ENCODE results near the gene BPIFB6. TPM values are rescaled to one million over a fixed set of nuclear protein-coding genes. Genes with fewer than 3 reads are reported as not detected.

The BPIFB6 gene
- total RNA-seq, 1 donor from 2014 or later, result not detected

DNA sequence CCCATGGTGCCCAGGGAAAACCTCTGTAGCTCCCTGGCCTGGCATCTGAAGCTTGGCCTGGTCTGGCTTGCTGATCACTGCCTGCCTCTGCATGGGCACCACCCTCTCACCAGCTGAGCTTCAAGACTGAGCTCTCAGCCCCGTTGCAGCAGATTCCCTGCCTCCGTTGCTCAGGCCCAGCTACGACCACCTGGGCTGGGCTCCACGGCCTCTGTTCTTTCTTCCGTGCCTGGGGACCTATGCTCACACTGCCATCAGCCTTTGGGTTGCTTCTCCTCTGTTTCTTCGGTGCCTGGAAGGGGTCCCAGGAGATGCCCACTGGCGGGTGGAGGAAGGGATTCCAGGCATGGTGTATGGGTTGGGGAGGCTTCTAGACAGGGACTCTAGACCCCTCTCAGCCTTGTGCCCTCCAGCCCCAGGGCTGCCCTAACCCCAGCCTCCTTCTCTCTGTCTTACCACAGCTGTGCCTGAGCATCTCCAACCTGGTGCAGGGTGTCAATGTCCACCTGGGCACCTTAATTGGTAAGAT is 14.8 kb upstream of the BPIFB6 start:
- DNase-seq, result no peak

DNA sequence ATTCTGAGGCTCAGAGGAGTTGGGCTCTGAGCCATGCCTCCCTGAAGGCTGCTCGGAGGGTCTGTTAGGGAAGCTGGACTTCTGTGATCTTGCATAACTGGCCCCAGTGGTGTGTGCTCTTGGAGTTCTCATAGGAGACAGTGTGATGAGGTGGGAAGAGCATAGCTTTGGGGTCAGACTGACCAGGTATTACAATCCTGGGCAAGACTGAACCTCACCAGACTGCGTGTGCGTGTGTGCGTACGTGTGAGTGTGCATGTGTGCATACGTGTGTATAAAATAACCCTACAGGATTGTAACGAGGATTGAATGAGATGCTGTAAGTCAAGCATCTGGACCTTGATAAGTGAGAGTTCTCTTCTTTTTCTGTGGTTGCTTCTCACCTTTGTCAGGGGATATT is 13.9 kb upstream of the BPIFB6 start:
- no peak for DNase-seq

DNA sequence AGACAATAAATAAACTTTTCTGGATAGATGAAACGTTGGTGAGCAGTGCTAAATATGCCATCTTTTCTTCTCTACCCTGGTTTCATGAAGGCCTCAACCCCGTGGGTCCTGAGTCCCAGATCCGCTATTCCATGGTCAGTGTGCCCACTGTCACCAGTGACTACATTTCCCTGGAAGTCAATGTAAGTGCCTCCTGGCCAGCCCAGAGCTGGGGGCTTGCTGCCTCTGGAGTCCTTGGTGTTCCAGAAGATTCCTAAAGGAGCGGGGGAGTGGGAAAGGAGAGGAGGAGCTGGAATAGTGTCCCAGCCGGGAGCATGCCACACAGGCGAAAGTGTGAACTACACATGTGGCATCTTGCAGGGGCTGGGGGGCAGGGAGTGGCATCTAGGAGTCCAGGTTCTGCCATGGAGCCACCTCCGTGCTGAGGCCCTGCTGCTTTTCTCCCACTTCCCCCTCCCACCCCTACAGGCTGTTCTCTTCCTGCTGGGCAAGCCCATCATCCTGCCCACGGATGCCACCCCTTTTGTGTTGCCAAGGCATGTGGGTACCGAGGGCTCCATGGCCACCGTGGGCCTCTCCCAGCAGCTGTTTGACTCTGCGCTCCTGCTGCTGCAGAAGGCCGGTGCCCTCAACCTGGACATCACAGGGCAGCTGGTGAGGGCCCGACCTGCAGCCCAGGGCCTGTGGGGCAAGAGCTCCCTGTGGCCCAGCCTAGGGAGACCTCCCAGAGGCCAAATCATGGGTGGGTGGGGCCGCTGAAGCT is 13.1 kb upstream of the BPIFB6 start:
- DNase-seq, result no peak

DNA sequence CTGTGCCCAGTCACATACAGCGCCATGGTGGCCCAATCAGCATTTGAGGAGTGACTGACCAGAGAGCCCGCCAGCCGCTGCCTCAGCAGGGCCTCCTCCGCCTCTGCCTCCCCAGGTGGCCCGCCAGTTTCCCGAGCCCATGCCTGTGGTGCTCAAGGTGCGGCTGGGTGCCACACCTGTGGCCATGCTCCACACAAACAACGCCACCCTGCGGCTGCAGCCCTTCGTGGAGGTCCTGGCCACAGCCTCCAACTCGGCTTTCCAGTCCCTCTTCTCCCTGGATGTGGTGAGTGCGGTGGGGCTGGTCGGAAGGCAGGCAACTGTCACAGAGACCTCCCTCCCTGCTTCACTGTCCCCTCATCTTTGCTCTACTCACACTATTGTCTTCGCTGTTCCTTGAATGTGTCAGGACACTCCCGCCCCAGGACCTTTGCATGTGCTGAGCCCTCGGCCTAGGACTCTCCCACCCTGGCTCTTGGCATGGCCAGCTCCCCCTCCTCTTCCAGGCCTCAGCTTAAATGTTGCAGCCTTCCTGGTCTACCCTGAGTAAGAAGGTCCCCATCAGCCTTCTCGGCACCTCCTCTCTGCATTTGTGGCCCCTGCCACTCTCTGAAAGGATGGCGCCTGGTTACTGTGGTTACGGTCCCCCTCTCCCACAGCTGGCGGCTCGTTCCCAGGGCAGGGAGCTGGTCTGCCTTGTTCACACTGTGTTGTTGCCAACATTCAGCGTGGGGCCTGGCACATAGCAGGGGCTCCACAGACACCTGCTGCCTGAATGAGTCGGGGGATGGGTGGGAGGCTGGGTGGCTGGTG is 11.8 kb upstream of the BPIFB6 start:
- no peak for DNase-seq

DNA sequence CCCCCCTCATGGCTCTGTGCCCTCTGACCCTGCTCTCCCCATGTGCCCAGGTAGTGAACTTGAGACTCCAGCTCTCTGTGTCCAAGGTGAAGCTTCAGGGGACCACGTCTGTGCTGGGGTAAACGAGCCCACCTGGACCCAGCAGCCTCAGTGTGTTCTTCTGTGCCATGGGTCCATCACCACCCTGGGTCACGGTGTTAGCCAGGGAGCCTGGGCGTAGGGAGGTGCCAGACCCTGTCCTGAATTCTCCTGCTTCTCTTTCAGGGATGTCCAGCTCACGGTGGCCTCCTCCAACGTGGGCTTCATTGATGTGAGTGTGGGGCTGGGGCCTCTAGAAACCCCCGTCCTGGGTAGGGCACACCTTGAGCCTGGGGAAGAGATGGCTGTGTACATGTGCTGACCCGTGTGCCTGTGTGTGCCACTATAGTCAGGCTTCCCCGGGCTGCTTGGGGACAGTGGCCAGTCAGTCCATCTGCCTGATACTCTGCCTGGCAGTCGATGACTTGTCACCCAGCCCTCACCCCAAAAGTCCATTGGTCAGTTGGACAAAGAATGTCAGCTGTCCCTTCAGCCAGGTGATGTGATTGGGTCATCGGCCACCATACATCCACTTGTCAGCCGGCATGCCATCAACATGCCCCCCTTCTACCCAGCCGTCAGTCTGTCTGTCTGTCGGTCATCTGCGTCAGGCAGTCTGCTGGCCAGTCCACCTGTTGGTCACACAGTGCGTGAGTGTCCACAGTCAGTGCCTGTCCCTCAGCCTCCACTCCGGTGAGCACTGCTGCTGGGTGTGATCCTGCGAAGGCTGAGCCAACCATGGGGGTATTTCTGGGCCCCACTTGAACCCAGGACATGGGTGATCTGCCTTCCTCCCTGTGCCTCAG is 10.9 kb upstream of the BPIFB6 start:
- DNase-seq, result no peak

DNA sequence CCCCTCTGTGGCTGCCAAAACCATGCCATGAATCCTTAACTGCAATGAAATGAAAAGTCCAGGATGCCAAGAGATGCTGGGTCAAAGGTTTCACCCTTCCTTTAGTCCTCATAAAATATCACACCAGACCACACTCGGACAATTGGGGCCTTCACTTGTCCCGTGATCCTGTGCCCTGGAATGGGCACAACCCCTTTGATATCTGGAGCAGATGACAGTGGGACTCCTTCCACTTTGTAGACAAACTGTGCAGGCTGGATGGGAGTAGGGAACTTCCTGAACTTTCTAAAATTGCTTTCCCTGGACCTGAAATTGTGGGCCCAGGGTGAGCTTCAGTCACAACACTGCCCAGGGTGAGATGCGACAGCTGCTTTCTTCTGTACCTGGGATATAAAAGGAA is 9.6 kb upstream of the BPIFB6 start:
- no peak for DNase-seq

DNA sequence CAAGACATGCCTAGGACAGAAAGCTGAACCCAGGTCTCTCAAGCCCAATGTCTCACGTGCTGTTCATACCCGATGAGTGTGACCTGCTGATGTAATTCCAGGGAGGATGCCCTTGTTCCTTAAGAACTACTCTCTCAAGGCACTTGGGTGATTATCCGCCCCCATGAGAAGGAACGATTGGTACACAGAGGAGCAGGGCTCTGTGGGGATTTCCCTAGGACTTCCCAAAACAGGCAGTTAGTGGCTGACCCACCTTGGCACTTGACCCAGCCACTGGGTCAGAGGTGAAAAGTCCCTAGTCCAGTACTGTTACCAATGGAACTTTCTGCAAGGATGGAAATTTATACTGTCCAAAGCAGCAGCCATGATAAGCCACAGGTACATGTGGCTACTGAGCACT is 9.2 kb upstream of the BPIFB6 start:
- DNase-seq, result no peak

DNA sequence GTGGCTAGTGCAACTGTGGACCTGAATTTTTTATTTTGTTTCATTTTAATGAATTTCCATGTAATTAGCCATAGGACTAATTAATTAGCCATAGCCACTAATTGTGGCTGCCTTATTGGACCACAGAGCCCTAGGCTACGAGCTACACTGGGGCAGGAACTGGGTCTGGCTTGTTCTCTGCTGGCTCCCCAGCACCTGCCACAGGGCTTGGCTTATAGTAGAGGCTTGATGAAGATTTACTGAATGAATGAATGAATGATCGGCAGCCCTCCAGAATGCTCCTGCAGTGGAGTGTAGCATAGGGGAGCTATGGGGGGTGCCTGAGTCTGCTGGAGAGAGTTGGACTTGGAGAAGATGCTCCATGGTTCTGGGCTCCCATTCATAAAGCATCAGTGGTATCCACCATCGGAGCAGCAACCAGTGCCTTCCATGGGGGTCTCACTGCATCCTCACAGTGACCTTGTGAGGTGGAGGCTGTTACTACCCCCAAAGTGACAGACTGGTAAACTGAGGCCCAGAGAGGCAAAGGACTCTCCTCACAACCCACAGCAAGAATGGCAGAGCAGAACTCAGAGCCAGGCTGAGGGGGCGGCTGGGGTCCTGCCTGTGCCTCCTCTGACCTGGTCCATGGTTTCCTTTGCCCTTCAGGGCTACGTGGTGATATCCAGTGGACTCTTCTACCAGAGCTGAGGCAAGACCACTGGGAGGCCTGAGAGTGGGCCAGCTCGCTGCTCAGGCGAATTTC is 8.6 kb upstream of the BPIFB6 start:
- DNase-seq, result no peak

DNA sequence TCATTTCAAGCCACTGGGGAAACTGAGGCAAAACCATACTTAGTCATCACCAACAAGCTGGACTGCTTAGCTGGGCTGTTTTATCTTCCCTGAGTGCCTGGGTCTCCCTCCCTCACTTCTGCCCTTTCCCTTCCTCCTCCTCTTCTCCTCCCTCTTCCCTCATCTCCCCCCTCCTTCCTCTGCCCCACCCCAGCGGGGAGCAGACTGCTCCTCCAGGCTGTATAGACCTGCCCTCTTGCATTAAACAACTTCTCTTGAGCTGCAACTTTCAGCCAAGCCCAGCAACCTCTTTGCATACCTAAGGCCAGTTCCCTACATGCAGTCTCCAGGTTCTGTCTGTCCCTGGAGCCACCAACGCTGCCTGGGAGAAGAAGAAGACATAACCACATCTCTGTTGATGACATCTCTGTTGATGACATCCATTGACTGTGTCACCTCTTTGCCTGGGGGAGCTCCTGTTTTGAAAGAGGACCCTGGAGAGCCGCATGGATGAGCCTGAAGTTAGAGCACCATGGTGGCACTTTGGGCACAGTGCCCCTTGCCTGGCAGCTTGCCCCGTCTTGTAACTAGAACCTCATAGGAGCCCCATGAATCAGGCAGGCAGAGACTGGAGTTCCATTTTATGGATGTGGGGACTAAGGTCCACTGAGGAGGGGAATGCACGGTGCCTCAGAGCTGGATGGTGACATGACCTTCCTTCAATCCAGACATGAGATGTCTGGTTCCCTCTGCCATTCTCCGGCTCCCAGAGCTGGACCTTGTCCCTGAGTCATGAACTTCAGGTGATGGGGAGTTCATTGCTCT is 7.8 kb upstream of the BPIFB6 start:
- DNase-seq, result no peak

DNA sequence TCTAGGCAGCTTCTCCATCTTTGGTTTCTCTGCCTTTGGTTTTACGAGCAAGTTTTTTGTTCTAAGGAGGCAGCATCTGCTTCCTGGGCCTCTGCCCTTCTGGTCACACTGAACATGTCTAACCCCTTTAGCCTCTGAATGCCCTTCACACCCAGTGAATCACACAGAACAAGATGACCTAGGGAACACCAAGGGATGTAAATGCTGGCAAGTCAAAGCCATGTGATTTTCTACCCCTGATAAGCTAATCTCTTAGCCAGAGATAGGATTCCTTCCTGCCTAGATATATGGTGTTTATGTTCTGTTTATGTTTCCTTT is 7.2 kb upstream of the BPIFB6 start:
- DNase-seq, result no peak

DNA sequence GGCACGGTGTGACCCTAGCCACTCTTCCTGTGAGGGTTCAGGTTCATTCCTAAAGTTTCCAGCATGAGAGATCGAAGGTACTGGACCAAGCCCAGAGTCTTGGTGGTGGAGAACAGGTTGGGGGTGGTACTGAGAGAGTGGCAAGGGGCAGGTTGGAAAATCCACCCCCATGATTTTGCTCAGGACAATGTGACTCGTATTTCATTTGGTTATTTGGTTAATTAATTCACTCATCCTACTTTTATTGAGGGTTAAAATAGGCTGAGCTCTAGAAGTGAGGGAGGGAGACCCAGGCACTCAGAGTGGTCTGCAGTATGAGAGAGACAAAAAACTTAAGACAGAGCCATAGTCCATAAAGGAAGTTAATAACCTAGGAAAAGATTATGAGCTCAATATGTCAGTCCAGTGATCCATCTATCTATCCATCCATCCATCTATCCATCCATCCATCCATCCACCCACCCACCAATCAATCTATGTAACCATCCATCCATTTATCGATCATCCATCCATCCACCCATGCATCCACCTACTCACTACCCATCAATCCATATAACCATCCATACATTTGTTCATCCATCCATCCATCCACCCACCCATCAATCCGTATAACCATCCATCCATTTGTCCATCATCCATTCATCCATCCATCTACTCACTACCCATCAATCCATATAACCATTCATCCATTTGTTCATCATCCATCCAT is 6.7 kb upstream of the BPIFB6 start:
- DNase-seq, result no peak

DNA sequence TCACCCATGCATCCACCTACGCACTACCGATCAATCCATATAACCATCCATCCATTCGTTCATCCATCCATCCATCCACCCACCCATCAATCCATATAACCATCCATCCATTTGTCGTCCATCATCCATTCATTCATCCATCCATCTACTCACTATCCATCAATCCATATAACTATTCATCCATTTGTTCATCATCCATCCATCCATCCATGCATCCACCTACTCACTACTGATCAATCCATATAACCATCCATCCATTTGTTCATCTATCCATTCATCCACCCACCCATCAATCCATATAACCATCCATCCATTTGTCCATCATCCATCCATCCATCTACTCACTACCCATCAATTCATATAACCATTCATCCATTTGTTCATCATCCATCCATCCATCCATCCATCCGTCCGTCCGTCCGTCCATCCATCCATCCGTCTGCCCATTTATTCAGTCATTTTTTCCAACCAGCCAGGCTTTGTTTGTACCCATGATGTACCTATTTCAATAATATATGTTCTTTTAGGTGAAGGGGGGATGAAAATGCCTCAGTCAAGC is 6.1 kb upstream of the BPIFB6 start:
- no peak for DNase-seq

DNA sequence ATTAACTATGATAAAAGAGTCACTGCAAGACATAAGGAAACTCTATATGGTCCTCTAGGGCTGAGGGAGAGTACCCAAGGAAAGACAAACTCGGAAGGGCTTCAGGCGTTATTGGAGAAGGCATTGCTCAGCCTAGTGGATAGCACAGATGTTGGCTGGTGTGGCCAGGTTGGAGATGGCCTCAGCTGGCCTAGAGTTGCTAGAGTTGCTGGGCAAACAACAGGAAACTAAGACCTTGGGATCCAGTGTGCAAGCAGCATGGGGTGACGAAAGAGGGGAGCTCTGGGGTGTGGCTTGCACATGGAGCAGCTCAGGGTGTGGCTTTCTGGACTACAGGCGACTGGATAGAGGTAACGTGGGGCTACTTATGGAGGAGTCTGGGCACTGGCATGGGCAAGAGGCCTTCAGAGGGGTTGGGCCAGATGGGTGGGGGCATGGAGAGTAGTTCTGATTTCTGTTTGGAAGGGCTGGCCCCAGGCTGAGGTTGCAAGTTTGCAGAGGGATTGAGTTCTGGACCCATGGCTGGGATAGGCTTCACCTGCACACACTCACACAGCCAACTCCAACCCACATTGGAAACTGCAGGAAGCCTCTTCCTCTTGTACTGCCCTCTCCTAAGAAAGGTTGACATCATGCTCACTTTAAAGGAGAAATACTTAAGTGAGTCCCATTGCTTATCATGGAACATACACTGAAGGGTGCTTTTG is 5.2 kb upstream of the BPIFB6 start:
- DNase-seq, result no peak

DNA sequence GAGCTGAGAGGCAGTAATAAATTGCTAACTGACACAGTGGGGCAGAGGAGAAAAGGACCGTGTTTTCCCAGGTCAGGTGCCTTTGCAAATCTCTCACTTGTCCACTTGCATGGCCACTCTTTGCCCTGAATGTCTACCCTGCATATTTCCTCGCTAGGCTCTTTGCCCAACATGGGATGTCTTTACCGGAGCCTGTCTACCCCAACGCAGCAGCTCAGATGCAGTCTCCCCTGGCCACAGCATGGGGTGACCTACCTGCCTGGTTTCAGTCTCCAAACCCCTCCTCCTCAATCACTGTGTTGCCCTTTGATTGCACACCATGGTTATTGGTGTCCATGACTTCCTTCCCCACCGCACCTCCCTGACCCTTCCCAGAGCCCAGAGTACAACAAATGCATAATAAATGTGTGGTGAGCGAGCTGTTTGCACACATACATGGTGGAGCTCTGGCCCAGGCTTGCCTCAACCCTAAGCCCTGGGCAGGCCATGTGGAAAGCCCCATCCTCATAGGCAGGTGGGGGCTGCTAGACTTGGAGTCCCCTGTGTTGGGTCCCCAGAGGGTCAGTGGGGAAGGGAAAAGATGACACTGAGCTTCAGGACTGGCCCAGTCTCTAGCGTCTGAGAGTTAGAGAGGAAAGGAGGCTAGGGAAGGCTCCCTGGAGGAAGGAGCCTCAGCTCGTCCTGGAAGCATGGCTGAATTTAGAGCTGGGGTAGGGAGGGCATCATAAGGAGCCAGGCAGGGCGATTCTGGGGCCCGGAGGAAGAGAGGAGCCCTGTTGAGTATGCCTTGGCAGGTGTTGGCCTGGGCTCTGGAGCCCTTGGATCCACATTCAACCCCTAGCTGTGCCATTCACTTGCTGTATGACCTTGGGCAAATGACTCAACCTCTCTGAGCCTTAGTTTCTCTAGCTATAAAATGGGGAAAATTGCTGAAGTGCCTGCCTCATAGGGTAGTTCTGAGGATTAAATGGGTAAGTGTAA is 4.4 kb upstream of the BPIFB6 start:
- DNase-seq, result no peak

DNA sequence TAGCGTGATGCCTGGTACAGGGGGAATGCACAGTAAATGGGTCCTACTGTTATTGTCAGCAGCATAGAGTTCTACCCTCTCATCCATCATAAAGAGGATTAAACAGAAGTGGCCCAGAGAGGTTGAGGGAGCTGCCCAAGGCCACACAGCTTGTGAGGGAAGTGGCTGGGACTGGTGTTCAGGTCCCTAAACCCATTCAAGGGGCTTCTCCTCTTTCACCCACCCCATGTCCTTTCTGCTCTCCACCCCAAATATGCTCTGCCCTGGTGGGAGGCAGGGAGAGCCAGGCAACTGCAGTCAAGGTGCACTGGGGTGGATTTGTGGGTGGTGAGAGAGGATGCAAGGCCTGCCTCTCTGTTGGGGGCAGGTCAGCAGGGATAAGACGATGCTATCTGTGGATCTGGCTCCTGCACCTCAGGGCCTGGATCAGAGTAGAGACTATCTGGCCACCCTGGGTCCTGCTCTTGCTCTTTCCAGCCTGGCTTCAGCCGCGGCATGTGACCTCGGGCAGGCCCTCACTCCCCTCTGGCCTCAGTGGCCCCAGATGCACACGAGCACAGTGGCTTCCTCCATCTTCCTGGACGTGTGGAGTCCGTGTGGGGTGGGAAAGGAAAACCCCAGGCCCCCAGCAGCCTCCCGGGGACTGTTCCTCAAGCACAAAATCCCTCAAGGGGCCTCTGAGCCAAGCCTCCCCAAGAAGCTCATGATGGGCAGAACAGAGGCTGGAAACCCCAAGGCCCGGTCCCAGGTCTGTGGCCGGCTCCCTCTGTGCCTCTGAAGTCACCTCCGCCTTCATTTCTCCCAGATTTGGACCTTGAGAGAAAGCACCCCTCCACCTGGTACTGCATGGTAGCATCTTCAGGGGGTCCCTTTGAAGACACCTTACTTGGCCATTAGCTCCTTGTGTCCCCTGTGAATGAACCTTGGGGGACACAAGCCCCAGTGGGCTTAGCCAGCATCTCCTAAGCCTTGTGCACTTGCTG is 3.4 kb upstream of the BPIFB6 start:
- DNase-seq, result no peak

DNA sequence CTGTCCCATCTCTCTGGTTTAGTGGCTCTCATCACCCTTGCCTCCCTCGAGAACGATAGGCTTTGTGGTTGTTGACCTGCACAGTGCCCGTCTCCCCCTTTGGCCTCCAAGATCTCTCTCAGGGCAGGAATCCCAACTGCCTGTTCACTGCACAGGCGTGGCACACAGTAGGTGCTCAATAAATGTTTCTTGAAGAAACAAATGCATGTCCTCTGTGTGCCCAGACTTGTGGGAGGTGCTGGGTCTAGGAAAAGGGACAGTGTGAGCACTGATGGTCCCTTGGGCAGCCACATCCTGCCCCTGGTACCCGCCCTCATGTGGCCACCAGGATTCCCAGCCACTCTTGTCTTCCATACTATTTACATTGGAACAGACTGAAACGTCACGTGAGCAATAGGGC is 2.6 kb upstream of the BPIFB6 start:
- no peak for DNase-seq

DNA sequence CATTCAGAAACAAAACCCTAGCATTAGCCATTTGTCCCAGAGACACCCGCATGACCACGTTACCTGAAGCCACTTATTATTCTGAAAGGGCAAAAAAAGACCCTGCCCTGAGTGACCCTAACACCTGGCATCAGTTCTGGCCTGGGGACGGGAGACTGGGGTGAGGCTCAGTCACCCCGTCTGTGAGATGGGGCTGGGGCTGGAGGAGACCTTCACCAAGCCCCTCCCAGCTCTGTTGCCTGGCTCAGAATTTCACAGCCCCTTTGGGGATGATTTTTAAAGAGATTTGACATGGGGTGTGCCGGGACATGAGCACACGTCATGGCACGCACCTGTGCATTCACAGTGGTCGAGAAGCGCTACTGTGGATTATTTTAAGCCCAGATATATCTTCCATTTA is 1.4 kb upstream of the BPIFB6 start:
- no peak for DNase-seq
